Panc1 (cell line): Measurements from ENCODE around the gene DENND6A. TPM values are rescaled to one million over a fixed set of nuclear protein-coding genes. Genes with fewer than 3 reads are reported as not detected.

Experiments
- ATAC-seq: fragments of 200-7000 bp; cut with Tn5 transposase; 2 replicates; pipeline ENCODE4 v1.9.1; 2020; ENCODE audit warnings: mild to moderate bottlenecking, moderate library complexity
- BruUV-seq: library from RNA; stranded (reverse); fragments of 400-500 nt; replicated peaks from 2 replicates; lab custom pipeline; 2021; lab: Mats Ljungman, UMichigan
- CTCF ChIA-PET: fragments of 300-600 bp; sonication (Branson Sonifier 250); formaldehyde crosslinking; loops from one replicate; lab custom pipeline; 2022; ENCODE audit warnings: antibody characterized with exemption; lab: Charles Lee
- POLR2A ChIA-PET: fragments of 300-600 bp; sonication (Branson Sonifier 250); formaldehyde crosslinking; loops from one replicate; lab custom pipeline; 2022; ENCODE audit warnings: antibody characterized with exemption; lab: Charles Lee
- DNase-seq: peaks from one replicate; pipeline ENCODE4 v3.0.0-alpha.2; 2010; ENCODE audit warnings: low read depth, low spot score
- H3K27ac ChIP-seq: 2 replicates; pipeline ENCODE4 v1.5.1; 2011; ENCODE audit warnings: mild to moderate bottlenecking, low read length, inconsistent platforms
- H3K27me3 ChIP-seq: fragments of 200-500 bp; sonication (Bioruptor generic); 2 replicates; pipeline ENCODE4 v1.6.0; 2014; ENCODE audit warnings: low read length, inconsistent platforms; ENCODE audit not compliant: control insufficient read depth, insufficient read depth
- H3K36me3 ChIP-seq: fragments of 200-500 bp; sonication (Bioruptor generic); 2 replicates; pipeline ENCODE4 v1.5.1; 2014; ENCODE audit warnings: inconsistent platforms, mild to moderate bottlenecking, low read length, moderate library complexity; ENCODE audit not compliant: control insufficient read depth, insufficient read depth
- H3K4me1 ChIP-seq: 2 replicates; pipeline ENCODE4 v1.5.1; 2011; ENCODE audit warnings: inconsistent platforms, mild to moderate bottlenecking, low read length, moderate library complexity; ENCODE audit not compliant: control insufficient read depth, insufficient read depth
- H3K4me3 ChIP-seq, 2 experiments: 2 replicates each; pipeline ENCODE4 v1.5.1; 2011 to 2012; ENCODE audit warnings: low read depth in 2 of 2, low read length in 2 of 2, mild to moderate bottlenecking in 2 of 2, inconsistent platforms in 1 of 2, moderate library complexity in 1 of 2
- H3K9me3 ChIP-seq: fragments of 200-500 bp; sonication (Bioruptor generic); 2 replicates; pipeline ENCODE4 v1.5.1; 2014; ENCODE audit warnings: low read depth, mild to moderate bottlenecking, inconsistent platforms, low read length, moderate library complexity; ENCODE audit not compliant: control insufficient read depth, insufficient read depth
- CTCF ChIP-seq: fragments of 450-650 bp; IDR thresholded peaks from 2 replicates; pipeline ENCODE4 v1.5.1; 2017; ENCODE audit warnings: mild to moderate bottlenecking
- POLR2AphosphoS5 ChIP-seq: IDR thresholded peaks from 2 replicates; pipeline ENCODE4 v1.6.1; 2012; ENCODE audit warnings: mild to moderate bottlenecking, low read depth, low read length, moderate library complexity
- REST ChIP-seq, 2 experiments: IDR thresholded peaks; 2 replicates each; pipeline ENCODE4 v1.6.1; 2011 to 2012; ENCODE audit warnings: low read depth in 2 of 2, control low read depth in 1 of 2, low read length in 1 of 2, mild to moderate bottlenecking in 1 of 2, moderate library complexity in 1 of 2; ENCODE audit not compliant: insufficient read depth in 1 of 2
- SIN3A ChIP-seq: IDR thresholded peaks from 2 replicates; pipeline ENCODE4 v1.6.1; 2012; ENCODE audit warnings: low read depth, mild to moderate bottlenecking, low read length, moderate library complexity, borderline replicate concordance; ENCODE audit not compliant: insufficient read depth
- TCF7L2 ChIP-seq: IDR thresholded peaks from 2 replicates; pipeline ENCODE4 v1.6.1; 2011; ENCODE audit warnings: mild to moderate bottlenecking, low read depth, low read length, inconsistent platforms
- in situ Hi-C: cut with HindIII; loops from 2 replicates; pipeline ENCODE4 v1.10.0; 2016; ENCODE audit warnings: low sequenced_read_pairs, low pct_unique_long_range_greater_than_20kb
- intact Hi-C: fragments of 100-400 bp; cut with micrococcal nuclease; formaldehyde crosslinking; loops from one replicate; pipeline ENCODE4 v1.10.0; 2022; ENCODE audit not compliant: unreplicated experiment
- total RNA-seq: library from RNA; stranded (reverse); gene quantifications from one replicate; pipeline ENCODE4 v1.2.1, GENCODE V29; 2021; ENCODE audit not compliant: unreplicated experiment

Gene DENND6A
- total RNA-seq, 1 experiment from 2014 or later = 18.1 TPM

- CTCF ChIA-PET = no interaction called here
- H3K4me1 ChIP-seq = no peaks in the 10 kb centered on the region
- no peak for TF ChIP-seq POLR2AphosphoS5
- TF ChIP-seq CTCF = no peak
- no peak for TF ChIP-seq REST (IDR thresholded peaks at IDR 0.05; ENCODE audit: insufficient read depth in 1 of 2, low read depth in 2 of 2, low read length in 1 of 2)
- no peak for TF ChIP-seq SIN3A
- TF ChIP-seq TCF7L2 = no peak
- no peaks in the 10 kb centered on the region for H3K27me3 ChIP-seq
- intact Hi-C loops = no loop called here
- H3K9me3 ChIP-seq = no peaks in the 10 kb centered on the region
- in situ Hi-C loops = no loop called here
- no TSS peak for BruUV-seq
- H3K27ac ChIP-seq = no peak overlapping the region
- ATAC-seq (no peak), DNase-seq (no peak)
- POLR2A ChIA-PET = no interaction called here
- no peaks in the 10 kb centered on the region; the same call in 1 of the 2 replicates for H3K36me3 ChIP-seq
- no peak overlapping the region for H3K4me3 ChIP-seq
These were observed 22.3 kb downstream of the DENND6A start for GRCh38 chr3:57670543-57670942.

GRCh38 chr3:57661404-57661803 is 31.5 kb downstream of the DENND6A start:
- in situ Hi-C loops (no loop called here), intact Hi-C loops (no loop called here)
- DNase-seq (no peak), ATAC-seq (no peak)
- Histone ChIP-seq H3K4me3 (no peak overlapping the region), H3K9me3 (no peaks in the 10 kb centered on the region), H3K36me3 (peaks cover 8% of the 10 kb centered on the region), H3K27ac (no peak overlapping the region), H3K4me1 (no peaks in the 10 kb centered on the region), H3K27me3 (no peaks in the 10 kb centered on the region)
- ChIA-PET POLR2A (no interaction called here), CTCF (no interaction called here)
- no TSS peak for BruUV-seq
- no peak for TF ChIP-seq TCF7L2

DNA sequence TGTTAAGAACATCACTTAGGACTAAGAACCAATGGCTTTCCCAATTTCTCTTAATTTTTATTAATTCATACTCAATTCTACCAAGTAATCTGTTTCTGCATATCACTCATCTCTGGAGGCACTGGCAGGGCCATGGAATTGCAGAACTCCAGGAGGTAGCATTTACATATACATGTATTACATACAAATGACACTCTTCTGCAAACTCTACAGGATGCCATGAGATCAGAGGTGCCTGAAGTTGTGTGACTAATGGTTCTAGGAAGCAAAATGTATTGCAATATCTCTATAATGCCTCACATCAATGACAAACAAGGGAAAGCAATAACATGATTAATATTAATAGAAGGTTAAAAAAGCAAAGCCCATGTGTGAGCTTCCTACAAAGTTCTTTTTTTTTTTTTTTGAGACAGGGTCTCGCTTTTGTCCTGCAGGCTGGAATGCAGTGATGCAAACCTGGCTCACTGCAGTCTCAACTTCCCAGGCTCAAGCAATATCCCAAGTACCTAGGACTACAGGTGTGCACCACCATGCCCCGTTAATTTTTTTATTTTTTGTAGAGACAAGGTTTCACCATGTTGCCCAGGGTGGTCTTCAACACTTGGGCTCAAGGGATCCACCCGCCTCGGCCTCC is 33.0 kb downstream of the DENND6A start:
- intact Hi-C loops (no loop called here), in situ Hi-C loops (no loop called here)
- H3K4me1 ChIP-seq = no peaks in the 10 kb centered on the region
- peaks cover 7% of the 10 kb centered on the region for H3K36me3 ChIP-seq
- TF ChIP-seq CTCF (no peak), SIN3A (no peak), POLR2AphosphoS5 (no peak)
- H3K9me3 ChIP-seq = no peaks in the 10 kb centered on the region
- no peak overlapping the region for H3K4me3 ChIP-seq
- BruUV-seq = no TSS peak
- ATAC-seq (no peak), DNase-seq (no peak)
- ChIA-PET POLR2A (no interaction called here), CTCF (no interaction called here)
- no peaks in the 10 kb centered on the region for H3K27me3 ChIP-seq
- no peak overlapping the region for H3K27ac ChIP-seq
